NCI-H1105 (cell line): Measurements from ENCODE around the gene FAM107A.

Experiments used
- DNase-seq: peaks from one replicate; lab custom pipeline; 2025; lab: John Stamatoyannopoulos, UW

The FAM107A gene

GRCh38 chr3:58577269-58577821 lies at the start of gene FAM107A:
TSS of gene FAM107A (minus strand) at chr3:58577391. CDS start at chr3:58569860, 7,531 bp downstream.
- DNase-seq, result no peak

GRCh38 chr3:58625196-58625824 lies 48.1 kb upstream of the FAM107A start:
- no peak for DNase-seq

- DNase-seq, result no peak
Observed at GRCh38 chr3:58624550-58624949, 47.4 kb upstream of the FAM107A start.

GRCh38 chr3:58623961-58624360 lies 46.8 kb upstream of the FAM107A start:
- DNase-seq, result no peak

GRCh38 chr3:58623478-58623877 lies 46.3 kb upstream of the FAM107A start:
- no peak for DNase-seq

- no peak for DNase-seq
Observed at GRCh38 chr3:58622892-58623291, 45.7 kb upstream of the FAM107A start.

GRCh38 chr3:58622436-58622835 lies 45.2 kb upstream of the FAM107A start:
- DNase-seq, result no peak

- DNase-seq, result no peak
Observed at GRCh38 chr3:58621086-58621830, 44.1 kb upstream of the FAM107A start.

- DNase-seq, result no peak
Observed at GRCh38 chr3:58620421-58620820, 43.2 kb upstream of the FAM107A start.

- no peak for DNase-seq
Observed at GRCh38 chr3:58617338-58617761, 40.2 kb upstream of the FAM107A start.

- DNase-seq, result no peak
Observed at GRCh38 chr3:58613236-58614132, 36.3 kb upstream of the FAM107A start.

GRCh38 chr3:58612830-58613229 lies 35.6 kb upstream of the FAM107A start:
- no peak for DNase-seq

GRCh38 chr3:58609990-58610389 lies 32.8 kb upstream of the FAM107A start:
- DNase-seq, result no peak

- peak; percentile 65 for DNase-seq
Observed at GRCh38 chr3:58608648-58609047, 31.5 kb upstream of the FAM107A start.

- no peak for DNase-seq
Observed at GRCh38 chr3:58607816-58608215, 30.6 kb upstream of the FAM107A start.

GRCh38 chr3:58606693-58607092 lies 29.5 kb upstream of the FAM107A start:
- no peak for DNase-seq

- DNase-seq, result no peak
Observed at GRCh38 chr3:58604031-58604430, 26.8 kb upstream of the FAM107A start.

- no peak for DNase-seq
Observed at GRCh38 chr3:58603606-58604005, 26.4 kb upstream of the FAM107A start.

- no peak for DNase-seq
Observed at GRCh38 chr3:58597770-58598310, 20.6 kb upstream of the FAM107A start.

GRCh38 chr3:58596834-58597518 lies 19.8 kb upstream of the FAM107A start:
- no peak for DNase-seq

GRCh38 chr3:58594117-58594516 lies 16.9 kb upstream of the FAM107A start:
- no peak for DNase-seq
